Middle frontal gyrus (tissue), 1 donor: Measurements from ENCODE around the gene CLEC16A.

ENCODE experiments used
- DNase-seq: peaks from one replicate; pipeline ENCODE4 v3.0.0-alpha.2; 2015; ENCODE audit warnings: low spot score; ENCODE audit errors: extremely low spot score

The CLEC16A gene

GRCh38 chr16:10987361-10988163, 43.2 kb downstream of the CLEC16A start:
- no peak for DNase-seq

- no peak for DNase-seq
Measured at GRCh38 chr16:10988164-10988803, 43.9 kb downstream of the CLEC16A start.

DNA sequence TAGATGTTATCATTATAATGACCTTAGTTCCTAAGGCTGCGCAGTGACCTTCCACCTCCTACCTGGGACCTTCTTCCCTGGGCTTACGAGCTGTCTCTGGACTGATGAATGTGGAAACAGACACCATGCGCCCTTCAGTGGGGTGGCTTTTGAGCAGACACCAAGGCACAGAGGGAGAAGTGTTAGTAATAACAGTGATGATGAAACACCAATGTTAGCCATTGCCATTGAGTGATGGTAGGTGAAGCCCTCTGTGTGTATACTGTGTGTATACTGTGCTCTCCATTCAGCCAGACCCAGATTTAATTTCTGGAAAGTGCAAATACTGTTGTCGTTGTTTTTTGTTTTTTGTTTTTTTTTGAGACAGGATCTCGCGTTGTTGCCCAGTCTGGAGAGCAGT, 44.5 kb downstream of the CLEC16A start:
- no peak for DNase-seq

DNA sequence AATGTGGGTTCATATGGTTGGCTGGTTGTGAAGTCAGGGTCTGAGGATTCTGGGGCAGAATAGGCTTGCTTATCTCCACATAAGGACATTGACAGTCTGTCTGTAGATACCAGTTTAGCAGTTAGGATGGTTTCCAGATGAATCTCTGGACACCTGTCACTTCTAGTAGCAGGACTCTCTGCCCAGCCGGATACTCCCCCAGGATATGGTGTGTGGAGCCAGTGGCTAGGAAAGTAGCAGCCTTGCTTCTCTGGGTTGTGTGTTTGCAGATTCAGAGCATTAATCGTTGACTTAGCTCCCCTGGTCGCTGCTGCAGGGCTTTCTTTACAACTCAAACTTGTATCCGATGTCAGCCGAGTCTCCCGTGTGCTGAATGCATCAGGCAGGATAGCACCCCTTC, 45.2 kb downstream of the CLEC16A start:
- no peak for DNase-seq

DNA sequence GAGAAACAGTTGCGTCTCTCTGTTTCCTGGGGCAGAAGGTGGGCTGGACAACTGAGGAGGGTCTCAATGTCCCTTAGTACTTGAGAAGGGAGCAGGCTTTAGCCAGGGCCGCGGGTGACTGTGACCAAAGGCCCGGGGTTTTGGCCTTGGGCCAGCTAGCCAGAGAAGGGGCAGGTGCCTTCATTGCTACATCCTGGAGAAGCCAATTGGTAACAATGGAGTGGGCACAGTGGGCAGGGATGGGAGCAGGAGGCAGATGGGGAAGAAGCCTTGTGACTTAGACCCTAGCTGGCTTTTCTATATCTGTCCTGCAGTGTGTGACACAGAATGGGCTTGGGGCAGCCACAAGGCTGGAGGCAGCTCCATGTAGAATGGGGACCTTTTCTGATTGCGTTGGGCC, 46.0 kb downstream of the CLEC16A start:
- no peak for DNase-seq

GRCh38 chr16:10992112-10992511, 47.7 kb downstream of the CLEC16A start:
- DNase-seq, result no peak

GRCh38 chr16:10992797-10993196, 48.4 kb downstream of the CLEC16A start:
- no peak for DNase-seq

DNA sequence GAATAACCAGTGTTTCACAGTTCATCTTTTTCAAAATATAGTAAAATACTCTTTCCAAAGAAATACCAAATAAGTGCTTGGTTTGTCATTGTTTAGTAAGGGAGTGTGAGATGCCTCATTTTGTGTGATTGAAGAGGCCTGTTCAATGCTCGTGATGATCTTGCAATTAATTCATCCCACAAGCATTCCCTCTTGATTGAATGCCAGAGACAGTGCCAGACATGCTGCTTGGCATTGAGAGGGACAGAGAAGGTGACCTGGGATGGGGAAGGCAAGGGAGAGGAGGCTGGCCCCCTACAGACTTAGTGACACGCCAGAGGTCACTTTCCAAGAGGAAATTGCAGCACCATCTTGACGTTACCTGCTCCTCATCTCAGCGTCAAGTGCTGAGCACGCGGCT, 49.3 kb downstream of the CLEC16A start:
- no peak for DNase-seq

DNA sequence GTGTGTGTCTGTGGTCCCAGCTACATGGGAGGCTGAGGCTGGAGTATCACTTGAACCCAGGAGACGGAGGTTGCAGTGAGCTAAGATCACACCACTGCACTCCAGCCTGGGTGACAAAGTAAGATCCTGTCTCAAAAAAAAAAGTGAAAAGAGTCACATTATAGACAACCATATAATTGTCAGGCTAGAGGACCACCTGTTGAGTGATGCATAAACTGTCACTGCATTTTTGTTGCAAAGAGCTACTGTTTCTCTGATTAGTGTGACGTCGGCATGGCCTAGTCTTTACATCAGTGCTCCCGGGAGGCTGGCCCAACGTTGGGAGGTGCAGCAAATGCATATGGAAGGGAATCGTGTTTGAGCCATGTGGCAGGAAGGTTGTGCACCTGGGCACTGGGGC, 50.2 kb downstream of the CLEC16A start:
- no peak for DNase-seq

- no peak for DNase-seq
Measured at GRCh38 chr16:10995565-10995964, 51.2 kb downstream of the CLEC16A start.

GRCh38 chr16:10997485-10997884, 53.1 kb downstream of the CLEC16A start:
- DNase-seq, result no peak

DNA sequence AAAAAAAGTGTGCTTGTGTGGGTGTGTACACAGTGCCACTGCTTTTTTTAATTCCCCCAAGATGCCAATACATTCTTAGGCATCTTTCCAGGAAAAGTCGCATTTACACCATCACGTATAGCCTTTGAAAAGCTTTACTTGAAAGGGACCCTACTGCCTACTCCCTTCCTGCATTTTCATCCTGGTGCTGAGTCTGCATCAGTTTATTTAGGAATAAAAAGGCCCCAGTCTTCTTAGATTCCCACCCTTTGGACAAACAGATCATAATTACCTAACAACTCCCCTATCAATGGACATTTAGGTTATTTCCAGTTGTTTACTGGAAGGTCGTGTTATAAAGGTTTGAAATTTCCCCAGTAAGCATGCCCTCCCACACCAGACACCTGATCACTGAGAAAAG, 54.9 kb downstream of the CLEC16A start:
- DNase-seq, result no peak

DNA sequence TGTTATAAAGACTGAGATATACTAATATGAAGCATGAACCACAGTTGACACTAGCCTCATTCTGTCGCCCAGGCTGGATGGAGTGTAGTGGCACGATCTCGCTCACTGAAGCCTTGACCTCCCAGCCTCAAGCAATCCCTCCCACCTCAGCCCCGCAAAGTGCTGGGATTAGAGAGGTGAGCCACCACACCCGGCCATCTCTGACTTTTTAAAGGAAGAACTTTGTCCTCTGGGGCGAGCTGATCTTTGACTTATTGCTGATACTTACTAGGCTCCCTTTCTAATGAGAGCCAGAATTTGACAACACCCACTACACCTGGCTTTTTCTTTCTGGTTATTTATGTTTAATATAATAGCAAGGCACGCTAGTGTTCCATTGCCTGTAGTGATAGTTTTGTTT, 57.2 kb downstream of the CLEC16A start:
- DNase-seq, result no peak

DNA sequence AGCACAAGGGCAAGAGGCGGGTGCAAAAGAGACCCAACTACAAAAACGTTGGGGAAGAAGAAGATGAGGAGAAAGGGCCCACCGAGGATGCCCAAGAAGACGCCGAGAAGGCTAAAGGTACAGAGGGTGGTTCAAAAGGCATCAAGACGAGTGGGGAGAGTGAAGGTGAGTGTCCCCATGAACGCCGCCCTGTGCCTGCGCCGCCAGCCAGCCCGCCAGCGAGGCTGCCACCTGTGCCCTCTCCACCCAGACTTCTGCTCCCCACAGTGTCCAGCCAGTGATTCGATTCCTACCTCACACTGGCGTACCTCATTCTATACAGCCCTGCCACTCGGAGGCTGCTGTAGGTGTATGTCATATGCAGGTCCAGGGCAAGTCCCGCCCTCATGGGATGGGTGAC, 58.8 kb downstream of the CLEC16A start:
- no peak for DNase-seq

GRCh38 chr16:11004351-11004750, 60.0 kb downstream of the CLEC16A start:
- no peak for DNase-seq

DNA sequence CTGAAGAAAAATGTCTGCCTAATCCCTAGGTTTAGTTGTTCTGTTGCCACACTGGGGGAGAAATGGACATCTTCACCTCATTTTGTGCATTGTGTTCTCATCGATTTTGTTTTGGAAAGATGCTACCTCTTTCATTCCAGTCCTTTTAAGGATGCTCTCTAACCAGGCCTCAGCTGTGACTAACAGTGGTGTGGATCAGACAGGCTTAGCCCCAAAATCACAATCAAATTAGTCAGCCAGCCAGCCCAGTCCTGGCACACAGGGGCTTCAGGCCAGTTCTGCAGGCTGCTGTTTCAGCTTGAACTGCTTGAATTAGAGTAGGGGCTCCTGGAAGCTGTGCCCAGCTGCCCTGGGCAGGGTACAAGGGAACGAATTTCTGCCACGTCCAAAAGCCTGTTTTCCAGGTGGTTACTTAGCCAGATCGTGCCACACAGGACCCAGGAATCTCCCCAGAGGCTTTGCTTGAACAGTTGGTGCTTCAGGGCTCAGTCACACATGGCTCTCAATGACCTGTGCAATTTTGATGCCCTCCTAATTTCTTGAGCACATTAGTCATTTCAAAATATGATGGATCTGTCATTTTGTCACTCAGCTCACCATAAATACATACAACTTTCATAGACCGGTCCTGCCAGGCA, 60.7 kb downstream of the CLEC16A start:
- DNase-seq, result no peak

GRCh38 chr16:11005611-11005975, 61.2 kb downstream of the CLEC16A start:
- no peak for DNase-seq

GRCh38 chr16:11006656-11007055, 62.3 kb downstream of the CLEC16A start:
- DNase-seq, result no peak

DNA sequence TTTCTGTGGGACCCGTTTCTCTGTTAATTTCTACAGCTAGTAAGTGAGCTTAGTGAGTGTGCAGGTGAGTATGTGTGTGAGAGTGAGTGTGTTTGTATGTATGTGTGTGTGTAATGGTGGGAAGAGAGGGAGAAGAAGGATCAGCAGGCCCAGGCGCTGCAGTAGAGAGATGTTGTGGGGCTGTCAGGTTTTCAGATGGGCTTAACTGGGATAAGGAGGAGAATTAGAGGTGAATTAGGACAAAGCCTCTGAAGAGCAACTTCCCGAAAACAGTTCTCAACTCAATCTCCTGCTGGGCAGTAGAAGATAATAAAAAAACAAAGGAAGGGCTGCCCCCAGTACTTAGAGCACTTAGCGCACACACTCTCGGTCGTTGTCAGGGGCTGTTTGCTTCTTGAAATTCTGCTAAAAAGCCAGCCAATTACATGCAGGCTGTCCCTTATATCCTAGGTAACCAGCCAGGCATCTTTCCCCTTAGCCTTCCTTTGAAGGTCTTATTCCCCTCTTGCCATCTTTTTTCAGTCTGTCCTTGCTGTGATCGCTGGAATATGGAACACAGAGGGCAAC, 63.4 kb downstream of the CLEC16A start:
- no peak for DNase-seq

- no peak for DNase-seq
Measured at GRCh38 chr16:11009027-11009755, 64.8 kb downstream of the CLEC16A start.

DNA sequence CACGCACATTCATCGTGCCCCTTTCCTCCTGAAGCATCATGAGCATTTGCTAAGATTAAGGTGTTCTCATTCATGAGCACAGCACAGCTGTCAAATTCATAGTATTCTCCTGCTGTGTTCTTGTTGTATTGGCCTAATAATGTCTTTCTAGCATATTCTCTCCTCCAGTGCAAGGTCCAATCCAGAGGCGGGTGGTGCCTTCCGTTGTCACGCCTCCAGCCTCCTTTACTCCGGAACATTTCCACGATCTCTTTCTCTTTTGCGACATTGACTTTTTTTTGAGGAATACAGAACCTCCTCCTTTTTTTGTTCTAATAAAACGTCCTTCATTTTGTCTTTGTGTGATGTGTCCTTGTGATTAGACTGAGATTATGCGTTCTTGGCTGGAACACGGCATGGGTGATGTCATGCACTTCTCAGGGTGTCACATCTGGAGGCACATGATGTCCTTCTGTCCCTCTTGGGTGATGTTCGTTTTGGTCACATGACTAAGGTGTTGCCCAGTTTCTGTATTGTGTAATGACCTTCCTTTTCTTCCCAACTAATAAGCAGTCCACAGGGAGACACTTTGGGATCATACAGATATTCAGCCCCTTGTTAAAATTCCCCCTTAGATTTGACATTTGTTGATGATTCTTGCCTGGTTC, 66.3 kb downstream of the CLEC16A start:
- DNase-seq, result no peak
